M059J (cell line): Measurements from ENCODE around the gene HMOX2. TPM values are rescaled to one million over a fixed set of nuclear protein-coding genes. Genes with fewer than 3 reads are reported as not detected.

Source experiments
- DNase-seq: peaks from one replicate; pipeline ENCODE4 v3.0.0-alpha.2; 2012; ENCODE audit warnings: low read depth
- total RNA-seq: library from RNA; depleted of rRNA; stranded (reverse); fragments of >200 nt; shearing (Covaris generic); gene quantifications from 2 replicates; pipeline ENCODE4 v1.2.3, GENCODE V29; 2014

Gene HMOX2
- total RNA-seq, 1 experiment from 2014 or later = 86.1 TPM

DNA sequence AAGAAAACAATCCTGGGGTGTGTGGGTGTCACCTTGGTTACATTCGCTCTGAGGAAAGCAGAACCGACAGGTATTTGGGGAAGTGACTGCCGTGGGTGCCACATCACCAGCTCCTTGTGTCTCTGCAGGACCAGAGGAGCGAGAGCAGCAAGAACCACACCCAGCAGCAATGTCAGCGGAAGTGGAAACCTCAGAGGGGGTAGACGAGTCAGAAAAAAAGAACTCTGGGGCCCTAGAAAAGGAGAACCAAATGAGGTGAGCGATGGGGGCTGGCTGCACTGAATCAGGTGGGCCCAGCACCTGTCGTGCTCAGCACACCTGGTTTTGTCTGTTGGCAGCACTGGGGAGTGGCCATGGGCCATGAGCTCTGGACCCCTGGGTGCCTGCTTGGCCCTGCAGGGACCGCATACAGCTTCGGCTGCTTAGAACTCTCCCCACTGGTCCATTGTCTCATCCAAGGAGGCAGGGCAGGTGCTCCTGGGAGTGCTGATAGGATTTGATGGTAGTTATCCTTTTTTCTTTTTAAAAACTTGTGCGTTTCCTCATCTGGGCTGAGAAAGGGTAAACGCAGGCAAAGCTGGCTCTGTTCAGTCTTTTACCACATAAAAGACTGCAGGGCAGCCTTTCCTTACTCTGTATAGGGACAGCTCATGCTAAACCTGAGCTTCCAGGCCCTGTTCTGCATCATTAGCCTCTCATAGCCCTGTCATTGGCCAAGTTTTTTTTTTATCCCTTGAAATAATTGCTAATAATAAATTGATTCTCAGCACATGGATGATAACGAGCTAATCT is 29.4 kb downstream of the HMOX2 start:
- no peak for DNase-seq

DNA sequence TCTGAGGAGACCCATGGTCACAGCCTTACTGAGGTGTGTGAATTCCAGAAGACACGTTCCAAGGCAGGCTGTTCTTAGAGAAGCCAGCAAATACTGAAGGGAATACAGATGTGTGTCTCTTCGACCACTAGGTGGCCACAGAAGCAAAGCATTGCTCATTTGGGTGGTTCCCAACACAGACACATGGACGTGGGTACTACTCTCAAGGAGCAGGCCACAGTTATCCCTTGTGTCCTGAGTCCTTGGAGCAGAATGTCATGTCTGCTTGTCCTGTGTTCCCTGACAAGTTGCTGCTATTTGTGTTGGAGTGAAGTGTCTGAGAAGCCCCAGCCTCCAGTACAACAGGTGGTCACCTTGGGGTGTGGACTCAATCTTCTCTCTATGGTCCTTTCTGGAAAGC is 30.3 kb downstream of the HMOX2 start:
- DNase-seq = peak; percentile 75

- DNase-seq = no peak
Measured at GRCh38 chr16:4507588-4508345, 31.6 kb downstream of the HMOX2 start.

GRCh38 chr16:4508806-4509205 is 32.6 kb downstream of the HMOX2 start:
- no peak for DNase-seq

DNA sequence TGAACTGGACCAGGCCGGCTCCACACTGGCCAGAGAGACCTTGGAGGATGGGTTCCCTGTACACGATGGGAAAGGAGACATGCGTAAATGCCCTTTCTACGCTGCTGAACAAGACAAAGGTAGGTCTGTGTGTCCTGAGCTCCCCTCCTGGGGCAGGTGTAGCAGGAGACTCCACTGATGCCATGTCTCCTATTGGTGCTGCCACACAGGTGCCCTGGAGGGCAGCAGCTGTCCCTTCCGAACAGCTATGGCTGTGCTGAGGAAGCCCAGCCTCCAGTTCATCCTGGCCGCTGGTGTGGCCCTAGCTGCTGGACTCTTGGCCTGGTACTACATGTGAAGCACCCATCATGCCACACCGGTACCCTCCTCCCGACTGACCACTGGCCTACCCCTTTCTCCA is 33.2 kb downstream of the HMOX2 start:
- no peak for DNase-seq

DNA sequence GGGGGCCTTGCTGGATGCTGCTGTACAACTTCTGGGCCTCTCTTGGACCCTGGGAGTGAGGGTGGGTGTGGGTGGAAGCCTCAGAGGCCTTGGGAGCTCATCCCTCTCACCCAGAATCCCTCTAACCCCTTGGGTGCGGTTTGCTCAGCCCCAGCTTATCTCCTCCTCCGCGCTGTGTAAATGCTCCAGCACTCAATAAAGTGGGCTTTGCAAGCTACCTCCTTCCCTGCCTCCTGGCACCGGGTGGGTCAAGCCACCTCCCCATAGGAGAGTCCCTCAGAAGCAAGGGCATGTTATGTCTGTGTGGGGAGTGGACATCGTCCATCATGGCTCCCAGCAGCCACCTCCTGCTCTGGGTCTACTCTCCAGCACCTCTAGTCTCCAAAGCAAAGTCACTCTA is 33.9 kb downstream of the HMOX2 start:
- no peak for DNase-seq

- DNase-seq = no peak
Measured at GRCh38 chr16:4510747-4511426, 34.7 kb downstream of the HMOX2 start.

- DNase-seq = peak; percentile 42
Measured at GRCh38 chr16:4511441-4512082, 35.4 kb downstream of the HMOX2 start.

GRCh38 chr16:4512473-4512872 is 36.3 kb downstream of the HMOX2 start:
- DNase-seq = no peak

- no peak for DNase-seq
Measured at GRCh38 chr16:4513086-4513860, 37.1 kb downstream of the HMOX2 start.

DNA sequence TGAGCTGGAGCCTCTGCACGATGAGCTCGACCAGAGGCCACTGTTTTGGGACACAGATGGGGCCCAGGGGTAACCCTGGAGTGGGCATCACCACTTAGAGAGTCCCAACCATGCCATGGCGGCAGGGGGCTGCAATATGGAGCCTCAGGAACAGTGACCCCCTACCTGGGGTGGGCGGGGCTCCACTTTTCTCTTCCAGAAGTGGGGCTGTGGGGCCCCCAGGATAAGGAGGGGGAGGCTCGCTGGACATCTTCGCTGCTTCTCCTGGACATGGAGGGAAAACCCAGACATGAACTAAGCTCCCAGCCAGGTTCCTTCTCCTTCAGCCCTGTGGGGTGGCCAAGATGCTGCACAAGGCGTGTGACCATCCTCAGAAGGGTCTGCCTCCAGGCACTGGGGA is 37.7 kb downstream of the HMOX2 start:
- DNase-seq = no peak

GRCh38 chr16:4514606-4515005 is 38.4 kb downstream of the HMOX2 start:
- DNase-seq = no peak

DNA sequence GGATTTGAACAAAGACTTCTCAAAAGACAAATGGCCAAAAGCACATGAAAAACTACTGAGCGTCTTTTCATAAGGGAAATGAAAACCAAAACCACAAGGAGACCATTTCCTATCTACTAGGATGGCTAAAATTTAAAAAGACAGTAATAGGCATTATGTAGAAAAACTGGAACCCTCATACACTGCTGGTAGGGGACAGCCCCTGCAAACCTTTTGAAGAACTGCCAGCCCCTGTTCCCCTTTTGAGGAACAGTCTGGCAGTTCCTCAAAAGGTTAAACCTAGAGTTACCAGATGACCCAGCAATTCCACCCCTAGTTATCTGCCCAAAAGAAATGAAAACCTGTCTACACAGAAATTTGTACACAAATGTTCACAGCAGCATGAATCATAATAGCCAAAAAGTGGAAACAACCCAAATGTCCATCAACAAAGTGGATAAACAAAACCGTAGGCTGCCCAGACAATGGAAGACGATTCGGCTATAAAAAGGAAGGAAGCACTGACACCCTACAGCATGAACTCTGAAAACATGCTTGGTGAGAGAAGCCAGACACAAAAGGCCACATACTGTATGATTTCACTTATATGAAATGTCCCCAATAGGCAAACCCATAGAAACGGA is 39.5 kb downstream of the HMOX2 start:
- DNase-seq = no peak

DNA sequence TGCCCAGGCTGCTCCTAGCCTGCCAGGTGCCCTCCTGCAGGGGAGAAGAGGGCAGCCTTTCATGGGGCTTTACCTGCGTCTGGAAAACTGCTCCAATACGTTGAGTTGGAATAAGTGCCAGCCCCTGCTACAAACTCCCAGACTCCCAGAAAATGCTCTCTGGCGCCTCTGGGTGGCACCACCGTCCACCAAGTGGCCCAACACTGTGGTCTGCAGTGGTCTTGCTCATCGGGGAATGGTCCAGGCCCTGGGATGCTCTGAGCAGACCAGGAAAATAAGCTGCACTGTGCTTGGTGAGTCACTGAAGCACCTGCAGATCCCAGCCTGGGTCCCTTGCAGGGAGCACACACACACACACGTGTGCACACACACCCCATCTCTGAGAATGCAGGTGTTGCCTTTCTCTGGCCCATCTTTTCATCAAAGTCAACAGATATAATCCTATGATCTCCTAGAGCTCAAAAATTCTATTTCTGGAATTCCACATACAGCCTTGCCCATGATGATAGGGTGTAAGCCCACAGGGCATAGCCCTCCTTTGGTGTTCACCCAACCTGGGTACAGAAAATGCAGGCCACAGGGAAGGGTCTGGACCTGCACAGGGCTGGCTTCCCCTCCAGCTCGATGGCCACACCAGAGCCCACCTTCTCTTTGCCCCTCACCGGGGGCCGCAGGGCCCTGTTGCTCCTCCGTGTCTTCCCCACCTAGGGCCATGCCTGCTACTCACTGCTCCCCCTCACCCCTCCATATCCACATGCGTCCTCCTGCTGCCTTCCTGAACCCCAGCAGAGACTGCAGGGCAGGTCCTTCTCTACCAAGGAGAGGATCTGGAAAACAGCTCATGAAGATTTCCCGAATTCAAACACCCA is 41.8 kb downstream of the HMOX2 start:
- DNase-seq = peak; percentile 32

DNA sequence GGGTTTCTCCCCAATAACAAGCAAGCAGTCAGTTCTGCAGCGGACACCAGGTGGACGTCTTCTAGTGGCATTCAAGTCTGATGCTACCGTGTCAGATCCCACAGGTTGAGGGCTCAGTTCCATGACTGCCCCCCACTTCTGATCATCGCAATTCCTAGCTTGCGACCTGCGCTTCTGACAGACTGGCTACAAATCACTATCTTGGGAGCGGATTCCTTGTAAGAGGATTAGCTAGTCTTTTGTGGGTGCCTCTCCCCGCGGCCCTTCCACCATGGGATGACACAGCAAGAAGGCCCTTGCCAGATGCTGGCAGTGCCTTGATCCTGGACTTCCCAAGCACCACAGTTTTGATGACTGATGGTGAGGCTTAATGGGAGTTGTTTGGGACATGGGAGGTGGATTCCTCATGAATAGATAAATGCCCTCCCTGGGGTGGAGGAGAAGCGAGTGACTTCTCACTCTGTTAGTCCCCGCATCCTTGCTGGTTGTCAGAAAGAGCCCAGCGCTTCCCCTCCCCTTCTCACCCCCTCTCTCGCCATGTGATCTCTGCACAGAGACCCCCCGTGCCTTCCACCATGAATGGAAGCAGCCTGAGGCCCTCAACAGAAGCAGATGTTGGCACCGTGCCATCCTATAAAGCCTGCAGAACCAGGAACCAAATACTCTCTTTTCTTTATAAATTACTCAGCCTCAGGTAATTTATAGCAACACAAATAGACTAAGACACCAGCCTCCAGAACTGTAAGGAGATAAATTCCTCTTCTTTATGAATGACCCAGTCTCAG is 43.3 kb downstream of the HMOX2 start:
- no peak for DNase-seq

GRCh38 chr16:4520913-4521312 is 44.7 kb downstream of the HMOX2 start:
- DNase-seq = no peak

DNA sequence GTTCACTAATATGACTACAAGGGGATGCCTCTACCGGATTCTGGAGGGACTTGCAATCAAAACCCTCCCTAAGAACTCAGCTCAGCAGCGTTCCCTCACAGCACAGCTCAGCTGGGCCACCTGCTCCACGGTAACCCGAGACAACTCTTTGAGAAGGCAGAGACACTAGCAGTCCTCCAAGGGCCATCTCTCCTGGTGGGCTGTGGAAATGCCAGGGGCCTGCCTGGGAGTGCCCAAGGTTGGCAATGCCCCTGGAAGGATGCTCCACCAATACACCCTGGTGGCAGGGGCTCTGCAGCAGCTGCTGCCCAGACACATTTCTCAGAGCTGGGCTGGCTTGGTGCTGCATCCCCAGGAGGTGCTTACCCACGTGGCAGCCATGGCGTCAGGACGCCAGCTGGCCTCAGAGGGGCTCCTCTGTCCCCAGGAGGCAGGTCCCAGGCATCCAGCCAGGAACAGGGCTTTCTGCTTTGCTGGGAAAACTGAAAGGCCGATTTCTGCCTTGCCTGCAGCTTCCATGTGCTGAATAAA is 45.9 kb downstream of the HMOX2 start:
- no peak for DNase-seq

DNA sequence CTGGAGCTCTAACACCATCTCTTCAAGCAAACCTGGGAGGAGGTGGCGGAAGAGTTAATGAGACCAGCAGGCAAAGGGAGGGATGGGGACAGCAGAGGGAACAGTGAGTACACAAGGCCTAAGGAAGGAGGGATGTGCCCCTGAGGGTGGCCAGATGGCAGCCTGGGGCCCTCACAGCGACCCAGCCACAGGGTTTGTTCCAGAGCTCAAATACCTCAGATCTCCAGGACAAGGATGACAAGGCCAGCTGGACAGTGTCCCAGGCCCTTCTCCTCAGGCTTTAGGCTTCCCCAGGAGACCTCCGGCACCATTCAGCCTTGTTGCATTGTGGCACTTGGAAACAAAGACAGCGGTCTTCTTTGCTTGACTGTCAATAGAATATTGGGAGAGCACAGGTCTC is 47.5 kb downstream of the HMOX2 start:
- no peak for DNase-seq

DNA sequence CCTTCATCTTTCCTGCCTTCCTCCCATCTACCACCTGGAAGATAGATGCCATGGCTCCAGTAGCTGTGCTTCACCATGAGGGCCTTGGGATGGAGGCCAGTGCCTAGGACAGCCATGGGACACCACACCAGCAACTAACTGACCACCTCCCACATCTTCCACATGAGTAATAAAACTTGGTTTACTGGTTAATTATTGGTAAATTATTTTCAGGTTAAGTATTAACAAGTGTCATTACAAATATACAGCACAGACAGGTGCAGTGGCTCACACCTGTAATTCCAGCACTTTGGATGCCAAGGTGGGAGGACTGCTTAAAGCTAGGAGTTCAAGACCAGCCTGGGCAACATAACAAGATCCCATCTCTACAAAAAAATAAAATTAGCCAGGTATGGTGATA is 48.4 kb downstream of the HMOX2 start:
- DNase-seq = no peak
